Suprapubic skin (tissue), 4 donors: ENCODE data around the gene CTNNA2.

ENCODE experiments used
- CTCF ChIP-seq, 2 donors: fragments of 200-600 bp in 1 of 2; fragments of 450-650 bp in 1 of 2; sonication (generic) in 1 of 2; IDR thresholded peaks; one replicate each; pipeline ENCODE4 v1.5.1; 2016 to 2019; ENCODE audit warnings: antibody characterized with exemption in 2 of 2, mild to moderate bottlenecking in 1 of 2, moderate library complexity in 1 of 2
- EP300 ChIP-seq: sonication (generic); formaldehyde crosslinking; IDR thresholded peaks from one replicate; pipeline ENCODE4 v1.6.1; 2017; ENCODE audit warnings: antibody characterized with exemption
- POLR2A ChIP-seq, 2 donors: fragments of 450-650 bp; IDR thresholded peaks; one replicate each; pipeline ENCODE4 v1.6.1; 2017; ENCODE audit warnings: antibody characterized with exemption in 2 of 2, mild to moderate bottlenecking in 2 of 2, moderate library complexity in 2 of 2
- POLR2AphosphoS5 ChIP-seq, 3 donors: sonication (generic); formaldehyde crosslinking; IDR thresholded peaks; one replicate each; pipeline ENCODE4 v1.6.1; 2017; ENCODE audit warnings: antibody characterized with exemption in 3 of 3

GRCh38 chr2:80153768-80154167 is 640.9 kb downstream of the CTNNA2 start:
- TF ChIP-seq CTCF (IDR thresholded peaks at IDR 0.05) (no peak), POLR2AphosphoS5 (IDR thresholded peaks at IDR 0.05) (no peak), POLR2A (IDR thresholded peaks at IDR 0.05) (no peak), EP300 (no peak)
